GM21576 (cell line): ENCODE measurements around the gene DGKH.
"Not testable (repeated sequence)": the region's sequence is repeated elsewhere in the genome, so short reads cannot be mapped to it uniquely, and the experiment has no call there.

Experiments
- ATAC-seq: cut with Tn5 transposase; IDR thresholded peaks from one replicate; pipeline ENCODE4 v1.9.1; 2021; ENCODE audit warnings: mild to moderate bottlenecking, moderate library complexity; ENCODE audit not compliant: unreplicated experiment

Gene DGKH

GRCh38 chr13:42068886-42069285, 20.4 kb downstream of the DGKH start:
- no peak for ATAC-seq

GRCh38 chr13:42070599-42070998, 22.2 kb downstream of the DGKH start:
- ATAC-seq = not testable (repeated sequence)

GRCh38 chr13:42071179-42071578, 22.7 kb downstream of the DGKH start:
- ATAC-seq = not testable (repeated sequence)

- ATAC-seq = no peak
These were observed 23.4 kb downstream of the DGKH start for GRCh38 chr13:42071672-42072419.

GRCh38 chr13:42073683-42074082, 25.2 kb downstream of the DGKH start:
- no peak for ATAC-seq

- no peak for ATAC-seq
These were observed 27.1 kb downstream of the DGKH start for GRCh38 chr13:42075517-42075916.

- ATAC-seq = no peak
These were observed 27.9 kb downstream of the DGKH start for GRCh38 chr13:42076309-42076713.

GRCh38 chr13:42078128-42078808, 29.8 kb downstream of the DGKH start:
- no peak for ATAC-seq

- no peak for ATAC-seq
These were observed 34.8 kb downstream of the DGKH start for GRCh38 chr13:42083138-42083770.

GRCh38 chr13:42084722-42085121, 36.3 kb downstream of the DGKH start:
- no peak for ATAC-seq

- no peak for ATAC-seq
These were observed 38.1 kb downstream of the DGKH start for GRCh38 chr13:42086582-42086981.

- ATAC-seq = no peak
These were observed 46.1 kb downstream of the DGKH start for GRCh38 chr13:42094516-42095040.

- ATAC-seq = not testable (repeated sequence)
These were observed 47.8 kb downstream of the DGKH start for GRCh38 chr13:42096222-42096621.

GRCh38 chr13:42099962-42100675, 51.7 kb downstream of the DGKH start:
- no peak for ATAC-seq

- ATAC-seq = no peak
These were observed 52.5 kb downstream of the DGKH start for GRCh38 chr13:42100960-42101359.

GRCh38 chr13:42101821-42102585, 53.6 kb downstream of the DGKH start:
- ATAC-seq = no peak

- ATAC-seq = no peak
These were observed 54.8 kb downstream of the DGKH start for GRCh38 chr13:42102961-42103865.

GRCh38 chr13:42106998-42107397, 58.5 kb downstream of the DGKH start:
- no peak for ATAC-seq

GRCh38 chr13:42107421-42107820, 59.0 kb downstream of the DGKH start:
- ATAC-seq = no peak
